Panc1 (cell line): ENCODE measurements around the gene MAOB.

Experiments
- POLR2AphosphoS5 ChIP-seq: IDR thresholded peaks from 2 replicates; pipeline ENCODE4 v1.6.1; 2012; ENCODE audit warnings: mild to moderate bottlenecking, low read depth, low read length, moderate library complexity
- SIN3A ChIP-seq: IDR thresholded peaks from 2 replicates; pipeline ENCODE4 v1.6.1; 2012; ENCODE audit warnings: low read depth, mild to moderate bottlenecking, low read length, moderate library complexity, borderline replicate concordance; ENCODE audit not compliant: insufficient read depth
- TCF7L2 ChIP-seq: IDR thresholded peaks from 2 replicates; pipeline ENCODE4 v1.6.1; 2011; ENCODE audit warnings: mild to moderate bottlenecking, low read depth, low read length, inconsistent platforms
- TF ChIP-seq, protein P1 (sequence below): fragments of 450-650 bp; IDR thresholded peaks from 2 replicates; pipeline ENCODE4 v1.5.1; 2017; ENCODE audit warnings: mild to moderate bottlenecking
- TF ChIP-seq, protein P2 (sequence below), 2 experiments: IDR thresholded peaks; 2 replicates each; pipeline ENCODE4 v1.6.1; 2011 to 2012; ENCODE audit warnings: low read depth in 2 of 2, control low read depth in 1 of 2, low read length in 1 of 2, mild to moderate bottlenecking in 1 of 2, moderate library complexity in 1 of 2; ENCODE audit not compliant: insufficient read depth in 1 of 2

DNA sequence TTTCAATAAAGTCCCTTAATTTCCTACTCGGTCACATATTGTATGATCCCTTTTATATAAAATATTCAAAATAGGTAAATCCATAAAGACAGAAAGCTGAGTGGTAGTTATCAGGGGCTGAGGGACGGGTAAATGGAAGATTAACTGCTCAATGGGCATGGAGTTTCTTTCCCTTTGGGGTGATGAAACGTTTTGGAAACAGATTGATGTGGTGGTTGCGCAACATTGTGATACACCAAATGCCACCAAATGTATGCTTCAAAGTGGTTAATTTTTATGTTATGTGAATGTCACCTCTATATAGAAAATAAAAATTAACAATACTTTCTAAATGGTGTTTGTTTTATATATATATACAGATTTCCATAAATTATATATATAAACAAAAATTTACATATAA, 15.0 kb upstream of the MAOB start:
- TF ChIP-seq, protein P1, sequence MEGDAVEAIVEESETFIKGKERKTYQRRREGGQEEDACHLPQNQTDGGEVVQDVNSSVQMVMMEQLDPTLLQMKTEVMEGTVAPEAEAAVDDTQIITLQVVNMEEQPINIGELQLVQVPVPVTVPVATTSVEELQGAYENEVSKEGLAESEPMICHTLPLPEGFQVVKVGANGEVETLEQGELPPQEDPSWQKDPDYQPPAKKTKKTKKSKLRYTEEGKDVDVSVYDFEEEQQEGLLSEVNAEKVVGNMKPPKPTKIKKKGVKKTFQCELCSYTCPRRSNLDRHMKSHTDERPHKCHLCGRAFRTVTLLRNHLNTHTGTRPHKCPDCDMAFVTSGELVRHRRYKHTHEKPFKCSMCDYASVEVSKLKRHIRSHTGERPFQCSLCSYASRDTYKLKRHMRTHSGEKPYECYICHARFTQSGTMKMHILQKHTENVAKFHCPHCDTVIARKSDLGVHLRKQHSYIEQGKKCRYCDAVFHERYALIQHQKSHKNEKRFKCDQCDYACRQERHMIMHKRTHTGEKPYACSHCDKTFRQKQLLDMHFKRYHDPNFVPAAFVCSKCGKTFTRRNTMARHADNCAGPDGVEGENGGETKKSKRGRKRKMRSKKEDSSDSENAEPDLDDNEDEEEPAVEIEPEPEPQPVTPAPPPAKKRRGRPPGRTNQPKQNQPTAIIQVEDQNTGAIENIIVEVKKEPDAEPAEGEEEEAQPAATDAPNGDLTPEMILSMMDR = no peak
- TF ChIP-seq POLR2AphosphoS5 (no peak), TCF7L2 (no peak), SIN3A (no peak)
- TF ChIP-seq, protein P2, sequence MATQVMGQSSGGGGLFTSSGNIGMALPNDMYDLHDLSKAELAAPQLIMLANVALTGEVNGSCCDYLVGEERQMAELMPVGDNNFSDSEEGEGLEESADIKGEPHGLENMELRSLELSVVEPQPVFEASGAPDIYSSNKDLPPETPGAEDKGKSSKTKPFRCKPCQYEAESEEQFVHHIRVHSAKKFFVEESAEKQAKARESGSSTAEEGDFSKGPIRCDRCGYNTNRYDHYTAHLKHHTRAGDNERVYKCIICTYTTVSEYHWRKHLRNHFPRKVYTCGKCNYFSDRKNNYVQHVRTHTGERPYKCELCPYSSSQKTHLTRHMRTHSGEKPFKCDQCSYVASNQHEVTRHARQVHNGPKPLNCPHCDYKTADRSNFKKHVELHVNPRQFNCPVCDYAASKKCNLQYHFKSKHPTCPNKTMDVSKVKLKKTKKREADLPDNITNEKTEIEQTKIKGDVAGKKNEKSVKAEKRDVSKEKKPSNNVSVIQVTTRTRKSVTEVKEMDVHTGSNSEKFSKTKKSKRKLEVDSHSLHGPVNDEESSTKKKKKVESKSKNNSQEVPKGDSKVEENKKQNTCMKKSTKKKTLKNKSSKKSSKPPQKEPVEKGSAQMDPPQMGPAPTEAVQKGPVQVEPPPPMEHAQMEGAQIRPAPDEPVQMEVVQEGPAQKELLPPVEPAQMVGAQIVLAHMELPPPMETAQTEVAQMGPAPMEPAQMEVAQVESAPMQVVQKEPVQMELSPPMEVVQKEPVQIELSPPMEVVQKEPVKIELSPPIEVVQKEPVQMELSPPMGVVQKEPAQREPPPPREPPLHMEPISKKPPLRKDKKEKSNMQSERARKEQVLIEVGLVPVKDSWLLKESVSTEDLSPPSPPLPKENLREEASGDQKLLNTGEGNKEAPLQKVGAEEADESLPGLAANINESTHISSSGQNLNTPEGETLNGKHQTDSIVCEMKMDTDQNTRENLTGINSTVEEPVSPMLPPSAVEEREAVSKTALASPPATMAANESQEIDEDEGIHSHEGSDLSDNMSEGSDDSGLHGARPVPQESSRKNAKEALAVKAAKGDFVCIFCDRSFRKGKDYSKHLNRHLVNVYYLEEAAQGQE (IDR thresholded peaks at IDR 0.05; ENCODE audit: insufficient read depth in 1 of 2, low read depth in 2 of 2, low read length in 1 of 2) = no peak
